ENCODE data around the gene CLDN16.
A peak's percentile ranks its signal among the peaks of the same experiment; 100 is the strongest.

Gene CLDN16

GRCh38 chr3:190399677-190400076 lies 11.7 kb downstream of the CLDN16 start:
- no peak for TF ChIP-seq CTCF (conservative IDR thresholded peaks at IDR 0.05; ENCODE audit: low read depth)
- ChIA-PET POLR2A (ENCODE audit: low non-redundant PET) (no interaction called here), CTCF (interaction anchor here (0.8 to 1.0 kb wide), 2 partner anchors 17 to 26 kb away, joined by 3 to 4 read pairs; no protein-coding TSS in a partner anchor)
- DNase-seq (ENCODE audit: low spot score): no peak
- H3K27ac ChIP-seq: no peak overlapping the region

GRCh38 chr3:190401963-190402362 lies 14.0 kb downstream of the CLDN16 start:
- no peak overlapping the region for H3K27ac ChIP-seq
- CTCF ChIA-PET: no interaction called here
- POLR2A ChIA-PET (ENCODE audit: low non-redundant PET): no interaction called here
- DNase-seq (ENCODE audit: low spot score): no peak
- TF ChIP-seq CTCF (conservative IDR thresholded peaks at IDR 0.05; ENCODE audit: low read depth): no peak

- no peak overlapping the region for H3K27ac ChIP-seq
- POLR2A ChIA-PET (ENCODE audit: low non-redundant PET): interaction anchor here (0.5 kb wide), 1 partner anchor 311 kb away, joined by 3 read pairs; no protein-coding TSS in a partner anchor
- CTCF ChIA-PET: interaction anchor here (1.4 kb wide), 1 partner anchor 21 kb away, joined by 6 read pairs; no protein-coding TSS in a partner anchor
- TF ChIP-seq CTCF (conservative IDR thresholded peaks at IDR 0.05; ENCODE audit: low read depth): no peak
- no peak for DNase-seq (ENCODE audit: low spot score)
Observed at GRCh38 chr3:190404715-190405114, 16.8 kb downstream of the CLDN16 start.

GRCh38 chr3:190414297-190414696 lies 26.3 kb downstream of the CLDN16 start:
- no peak overlapping the region for H3K27ac ChIP-seq
- POLR2A ChIA-PET (ENCODE audit: low non-redundant PET): no interaction called here
- DNase-seq (ENCODE audit: low spot score): no peak
- no peak for TF ChIP-seq CTCF (conservative IDR thresholded peaks at IDR 0.05; ENCODE audit: low read depth)
- CTCF ChIA-PET: interaction anchor here (1.1 kb wide), 1 partner anchor 22 kb away, joined by 4 read pairs; no protein-coding TSS in a partner anchor

- DNase-seq (ENCODE audit: low spot score): no peak
- TF ChIP-seq CTCF (conservative IDR thresholded peaks at IDR 0.05; ENCODE audit: low read depth): no peak
- POLR2A ChIA-PET (ENCODE audit: low non-redundant PET): no interaction called here
- CTCF ChIA-PET: interaction anchor here (0.6 to 1.4 kb wide), 10 partner anchors 19 to 338 kb away, joined by 3 to 5 read pairs (median 3); partner anchors contain the start of gene CLDN1
- no peak overlapping the region for H3K27ac ChIP-seq
Observed at GRCh38 chr3:190424108-190424477, 36.1 kb downstream of the CLDN16 start.

- peak; percentile 67 for TF ChIP-seq CTCF (conservative IDR thresholded peaks at IDR 0.05; ENCODE audit: low read depth)
- H3K27ac ChIP-seq: 0 out of 2 replicates have a peak overlapping the region, but pooled peaks have one; percentile 40
- CTCF ChIA-PET: interaction anchor here (0.6 to 1.4 kb wide), 12 partner anchors 19 to 503 kb away, joined by 3 to 5 read pairs (median 3); partner anchors contain the start of gene CLDN1
- DNase-seq (ENCODE audit: low spot score): peak; percentile 52
- POLR2A ChIA-PET (ENCODE audit: low non-redundant PET): no interaction called here
Observed at GRCh38 chr3:190424478-190425439, 36.8 kb downstream of the CLDN16 start.
